Brain microvascular endothelial cell (primary cell): ENCODE data around the gene SLC43A2.

Source experiments
- DNase-seq: peaks from one replicate; pipeline ENCODE4 v3.0.0-alpha.2; 2020
- H3K27ac ChIP-seq: fragments of 250-450 bp; sonication (Bioruptor Pico); 2 replicates; pipeline ENCODE4 v1.5.1; 2020; ENCODE audit warnings: mild to moderate bottlenecking, moderate library complexity
- H3K27me3 ChIP-seq: fragments of 250-450 bp; sonication (Bioruptor Pico); replicated peaks from 2 replicates; pipeline ENCODE4 v1.5.1; 2020; ENCODE audit warnings: mild to moderate bottlenecking
- H3K36me3 ChIP-seq: fragments of 250-450 bp; sonication (Bioruptor Pico); replicated peaks from 2 replicates; pipeline ENCODE4 v1.5.1; 2020; ENCODE audit warnings: mild to moderate bottlenecking
- H3K4me3 ChIP-seq: 2 replicates; pipeline ENCODE4 v1.5.1; 2011; ENCODE audit warnings: low read depth, mild to moderate bottlenecking, control low read depth, low read length, moderate library complexity
- in situ Hi-C: cut with HindIII; loops from 2 replicates; pipeline ENCODE4 v1.10.0; 2017; ENCODE audit warnings: low sequenced_read_pairs, low pct_ligation_motif_present
- TF ChIP-seq, protein P1 (sequence below): IDR thresholded peaks from 2 replicates; pipeline ENCODE4 v1.5.1; 2011; ENCODE audit warnings: low read depth, mild to moderate bottlenecking, moderate library complexity, low read length, control low read depth, inconsistent platforms; ENCODE audit errors: missing control alignments

SLC43A2 gene

DNA sequence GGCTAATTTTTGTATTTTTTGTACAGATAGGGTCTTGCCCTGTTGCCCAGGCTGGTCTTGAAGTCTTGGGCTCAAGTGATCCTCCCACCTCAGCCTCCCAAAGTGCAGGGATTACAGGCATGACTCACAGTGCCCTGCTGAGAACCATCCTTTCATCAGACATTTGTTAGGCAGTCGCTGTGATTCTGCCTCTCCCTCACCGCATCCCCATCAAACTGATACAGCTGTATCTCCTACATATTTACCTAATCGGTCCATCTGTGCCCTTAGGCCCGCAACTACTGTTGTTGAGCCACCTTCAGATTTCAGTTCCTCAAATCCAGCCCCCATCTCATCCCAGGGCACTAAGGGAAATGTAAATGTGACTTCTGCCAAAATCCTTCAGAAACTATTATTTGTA is 2.0 kb upstream of the SLC43A2 start:
- in situ Hi-C loops: no loop called here
- no peak for DNase-seq
- Histone ChIP-seq H3K27ac (no peak overlapping the region), H3K4me3 (no peak overlapping the region), H3K27me3 (no peaks in the 10 kb centered on the region), H3K36me3 (no peaks in the 10 kb centered on the region)
- TF ChIP-seq, protein P1, sequence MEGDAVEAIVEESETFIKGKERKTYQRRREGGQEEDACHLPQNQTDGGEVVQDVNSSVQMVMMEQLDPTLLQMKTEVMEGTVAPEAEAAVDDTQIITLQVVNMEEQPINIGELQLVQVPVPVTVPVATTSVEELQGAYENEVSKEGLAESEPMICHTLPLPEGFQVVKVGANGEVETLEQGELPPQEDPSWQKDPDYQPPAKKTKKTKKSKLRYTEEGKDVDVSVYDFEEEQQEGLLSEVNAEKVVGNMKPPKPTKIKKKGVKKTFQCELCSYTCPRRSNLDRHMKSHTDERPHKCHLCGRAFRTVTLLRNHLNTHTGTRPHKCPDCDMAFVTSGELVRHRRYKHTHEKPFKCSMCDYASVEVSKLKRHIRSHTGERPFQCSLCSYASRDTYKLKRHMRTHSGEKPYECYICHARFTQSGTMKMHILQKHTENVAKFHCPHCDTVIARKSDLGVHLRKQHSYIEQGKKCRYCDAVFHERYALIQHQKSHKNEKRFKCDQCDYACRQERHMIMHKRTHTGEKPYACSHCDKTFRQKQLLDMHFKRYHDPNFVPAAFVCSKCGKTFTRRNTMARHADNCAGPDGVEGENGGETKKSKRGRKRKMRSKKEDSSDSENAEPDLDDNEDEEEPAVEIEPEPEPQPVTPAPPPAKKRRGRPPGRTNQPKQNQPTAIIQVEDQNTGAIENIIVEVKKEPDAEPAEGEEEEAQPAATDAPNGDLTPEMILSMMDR: no peak

DNA sequence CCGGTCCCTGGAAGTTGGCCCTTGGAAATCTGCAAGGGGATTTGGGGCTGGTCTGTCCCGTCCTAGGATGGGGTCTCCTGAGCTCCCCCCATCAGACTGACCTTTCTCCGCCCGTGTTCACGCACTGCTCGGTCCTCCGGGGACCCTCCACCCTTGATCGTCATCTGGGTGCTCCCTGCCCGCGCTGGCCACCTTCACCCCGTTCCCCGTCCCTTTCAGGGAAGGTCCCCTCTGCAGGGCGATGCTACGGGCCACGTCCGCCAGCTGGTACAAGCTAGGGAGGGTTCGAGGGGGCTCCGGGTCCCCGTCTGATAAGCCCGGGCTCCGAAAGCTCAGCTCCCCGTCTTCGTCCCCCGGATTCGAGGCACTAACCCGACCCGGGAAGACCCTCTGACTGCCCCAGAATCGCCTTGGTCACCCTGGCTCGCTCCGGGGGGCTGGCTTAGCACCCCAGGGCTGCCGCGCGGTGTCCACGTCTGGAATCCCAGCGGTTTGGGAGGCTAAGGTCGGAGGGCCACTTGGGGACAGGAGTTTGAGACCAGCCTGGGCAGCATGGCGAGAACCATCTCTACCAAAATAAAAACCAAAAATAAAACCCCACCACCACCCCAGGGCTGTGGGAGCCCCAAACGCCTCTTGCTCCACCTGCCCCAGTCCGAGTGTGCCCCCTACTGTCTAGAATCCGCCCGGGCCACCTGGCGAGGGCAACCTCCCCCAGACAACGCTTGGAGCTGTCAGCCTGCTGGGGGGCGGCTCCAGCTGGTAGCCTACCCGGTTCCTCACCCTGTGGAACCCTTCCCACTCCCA is 1.1 kb upstream of the SLC43A2 start:
- Histone ChIP-seq H3K4me3 (peak overlapping the region; percentile 73), H3K27me3 (no peaks in the 10 kb centered on the region), H3K36me3 (no peaks in the 10 kb centered on the region), H3K27ac (no peak overlapping the region)
- no peak for DNase-seq
- in situ Hi-C loops: no loop called here
- TF ChIP-seq, protein P1: peak; percentile 71

DNA sequence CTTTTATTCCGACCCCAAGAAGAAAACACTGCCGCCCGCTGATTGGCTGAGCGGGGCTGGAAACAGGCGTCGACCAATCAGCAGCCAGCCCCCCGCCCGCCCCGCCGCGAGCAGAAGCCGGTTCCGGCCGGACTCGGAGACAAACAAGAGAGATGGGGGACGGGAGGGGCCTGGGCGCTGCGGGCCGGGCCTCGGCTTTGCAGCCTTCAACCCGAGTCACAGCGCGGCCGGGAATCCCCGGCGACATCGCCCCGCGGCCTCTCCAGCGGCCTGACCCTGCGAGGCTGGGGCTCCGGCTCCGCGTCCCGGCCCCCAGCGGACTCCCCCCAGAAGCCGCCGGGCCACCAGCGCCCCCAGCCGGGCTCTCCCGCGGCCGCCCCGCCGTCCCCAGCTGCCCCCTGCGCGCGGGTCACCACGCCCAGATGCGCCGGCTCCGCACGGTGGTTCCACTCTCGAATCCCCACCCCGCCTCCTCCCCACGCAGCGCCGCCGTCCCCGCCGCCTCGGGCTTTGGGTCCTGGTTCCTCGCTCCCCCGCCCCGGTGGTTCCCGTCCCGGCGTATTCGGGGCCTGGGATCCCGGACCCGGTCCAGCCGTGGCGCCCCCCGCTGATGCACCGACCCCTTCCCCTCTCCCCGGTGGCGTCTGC is 346 bp upstream of the SLC43A2 start:
- H3K4me3 ChIP-seq: peak overlapping the region; percentile 73
- TF ChIP-seq, protein P1: no peak
- no peaks in the 10 kb centered on the region for H3K36me3 ChIP-seq
- no peaks in the 10 kb centered on the region for H3K27me3 ChIP-seq
- in situ Hi-C loops: no loop called here
- peak overlapping the region; percentile 72 for H3K27ac ChIP-seq
- DNase-seq: peak; percentile 93

DNA sequence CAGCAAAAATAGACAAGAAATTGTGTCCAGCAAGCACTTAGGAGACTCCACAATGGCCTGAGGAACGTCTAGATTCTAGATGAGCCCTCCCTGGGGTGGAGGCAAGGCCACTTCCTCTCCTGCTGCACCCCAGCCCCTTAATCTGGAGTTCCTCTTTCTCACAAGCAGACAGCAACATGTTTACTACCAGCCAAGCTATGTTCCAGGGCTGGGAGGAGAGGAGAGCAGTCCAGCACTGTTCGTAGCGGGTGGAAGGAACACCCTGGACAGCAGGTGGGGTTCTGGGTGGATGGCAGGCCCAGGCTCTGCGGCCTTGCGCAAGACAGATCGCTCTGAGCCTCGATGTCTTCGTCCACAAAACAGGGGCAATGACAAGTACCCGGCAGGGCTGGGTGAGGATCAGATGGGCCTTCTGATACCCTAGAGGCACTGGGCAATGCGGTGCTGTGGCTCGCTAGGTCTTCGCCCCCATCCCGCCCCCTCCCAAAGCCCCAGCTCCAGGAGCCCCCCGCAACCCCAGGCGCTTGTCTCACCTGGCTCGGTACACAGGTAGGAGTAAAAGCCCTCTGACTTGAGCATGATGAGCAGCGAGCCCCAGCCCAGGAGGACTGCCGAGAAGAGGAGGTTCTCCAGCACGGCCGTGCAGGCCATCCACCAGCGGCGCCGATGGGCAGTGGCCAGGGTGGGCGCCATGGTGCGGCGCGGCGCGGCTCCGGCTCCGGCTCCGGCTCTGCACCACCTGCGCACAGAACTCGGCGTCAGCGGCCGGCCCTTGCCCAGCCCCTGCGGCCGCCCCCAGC is 1.3 kb downstream of the SLC43A2 start:
- H3K4me3 ChIP-seq: peak overlapping the region; percentile 73
- in situ Hi-C loops: no loop called here
- TF ChIP-seq, protein P1: no peak
- H3K27me3 ChIP-seq: no peaks in the 10 kb centered on the region
- no peak overlapping the region for H3K27ac ChIP-seq
- DNase-seq: no peak
- no peaks in the 10 kb centered on the region for H3K36me3 ChIP-seq

DNA sequence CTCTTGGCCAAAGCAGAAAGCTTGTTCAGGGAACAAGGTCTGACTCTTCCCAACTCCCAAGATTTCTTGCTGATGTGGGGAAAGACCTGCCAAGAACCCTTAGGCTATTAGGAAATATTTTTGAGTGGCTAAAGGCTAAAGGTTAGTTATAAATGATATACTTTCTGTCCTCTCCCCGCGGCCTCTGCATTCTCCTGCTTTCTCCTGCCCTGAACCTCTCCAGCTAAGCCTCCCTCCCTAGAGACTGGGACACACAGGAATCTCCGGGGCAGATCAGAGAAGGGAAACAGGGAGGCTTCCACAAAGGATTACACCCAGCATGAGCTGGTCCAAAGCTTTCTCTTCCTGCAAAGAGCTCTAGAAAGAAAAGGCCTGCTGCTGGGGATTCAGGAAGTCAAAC is 2.3 kb downstream of the SLC43A2 start:
- TF ChIP-seq, protein P1: no peak
- Histone ChIP-seq H3K27me3 (no peaks in the 10 kb centered on the region), H3K4me3 (no peak overlapping the region), H3K27ac (no peak overlapping the region), H3K36me3 (no peaks in the 10 kb centered on the region)
- in situ Hi-C loops: no loop called here
- DNase-seq: no peak
